Activated CD4-positive, alpha-beta T cell treated with anti-CD3 and anti-CD28 coated beads, Interleukin-2, amount 50 U/mL, for 4 hours (primary cell): ENCODE data around the gene BRMS1L.
"Not testable (repeated sequence)": the region's sequence is repeated elsewhere in the genome, so short reads cannot be mapped to it uniquely, and the experiment has no call there.

ENCODE experiments used
- DNase-seq, 2 experiments: peaks; one replicate each; pipeline ENCODE4 v3.0.0-alpha.2; 2020

BRMS1L gene

GRCh38 chr14:35821564-35822411 lies 4.3 kb upstream of the BRMS1L start:
- no peak for DNase-seq

- DNase-seq: no peak
Measured at GRCh38 chr14:35822501-35822900, 3.6 kb upstream of the BRMS1L start.

- DNase-seq: not testable (repeated sequence)
Measured at GRCh38 chr14:35824446-35825165, 1.5 kb upstream of the BRMS1L start.

GRCh38 chr14:35825968-35826217 lies 245 bp upstream of the BRMS1L start:
- DNase-seq: no peak

GRCh38 chr14:35826952-35827416 lies 846 bp downstream of the BRMS1L start:
- no peak for DNase-seq

GRCh38 chr14:35827678-35828472 lies 1.7 kb downstream of the BRMS1L start:
- no peak for DNase-seq

GRCh38 chr14:35829449-35829848 lies 3.3 kb downstream of the BRMS1L start:
- no peak for DNase-seq

- DNase-seq: no peak
Measured at GRCh38 chr14:35835208-35835982, 9.3 kb downstream of the BRMS1L start.

- not testable (repeated sequence) for DNase-seq
Measured at GRCh38 chr14:35841704-35842103, 15.6 kb downstream of the BRMS1L start.

- not testable (repeated sequence) for DNase-seq
Measured at GRCh38 chr14:35842245-35842644, 16.1 kb downstream of the BRMS1L start.

- DNase-seq: no peak
Measured at GRCh38 chr14:35844494-35844893, 18.4 kb downstream of the BRMS1L start.

- DNase-seq: no peak
Measured at GRCh38 chr14:35847636-35848035, 21.5 kb downstream of the BRMS1L start.

- no peak for DNase-seq
Measured at GRCh38 chr14:35849122-35849521, 23.0 kb downstream of the BRMS1L start.

GRCh38 chr14:35851823-35852222 lies 25.7 kb downstream of the BRMS1L start:
- DNase-seq: no peak

- no peak for DNase-seq
Measured at GRCh38 chr14:35853225-35853624, 27.1 kb downstream of the BRMS1L start.

- no peak for DNase-seq
Measured at GRCh38 chr14:35854696-35855270, 28.6 kb downstream of the BRMS1L start.

- no peak for DNase-seq
Measured at GRCh38 chr14:35855876-35856481, 29.8 kb downstream of the BRMS1L start.

GRCh38 chr14:35858521-35859209 lies 32.5 kb downstream of the BRMS1L start:
- no peak for DNase-seq

GRCh38 chr14:35861204-35861868 lies 35.2 kb downstream of the BRMS1L start:
- no peak for DNase-seq

GRCh38 chr14:35865611-35866324 lies 39.6 kb downstream of the BRMS1L start:
- DNase-seq: no peak
